HepG2 (cell line): Measurements from ENCODE around the gene RABL2A. TPM values are rescaled to one million over a fixed set of nuclear protein-coding genes. Genes with fewer than 3 reads are reported as not detected.

Source experiments
- AGO1 ChIP-seq: fragments of 200-400 bp; formaldehyde crosslinking; IDR thresholded peaks from 2 replicates; pipeline ENCODE4 v1.6.1; 2017; ENCODE audit warnings: mild to moderate bottlenecking, low read depth, low read length, moderate library complexity; ENCODE audit not compliant: poor library complexity, severe bottlenecking
- AKAP8 ChIP-seq: sonication (generic); formaldehyde crosslinking; IDR thresholded peaks from 2 replicates; pipeline ENCODE4 v1.5.1; 2020; ENCODE audit warnings: mild to moderate bottlenecking, missing genetic modification reagents
- ARHGAP35 ChIP-seq: sonication (generic); formaldehyde crosslinking; IDR thresholded peaks from 2 replicates; pipeline ENCODE4 v1.9.0; 2022; ENCODE audit warnings: mild to moderate bottlenecking, inconsistent platforms, moderate library complexity, missing genetic modification reagents, borderline replicate concordance
- GPN1 ChIP-seq: sonication (generic); formaldehyde crosslinking; IDR thresholded peaks from 2 replicates; pipeline ENCODE4 v1.5.1; 2020; ENCODE audit warnings: missing genetic modification reagents, borderline replicate concordance
- HNRNPLL ChIP-seq: fragments of 200-400 bp; formaldehyde crosslinking; IDR thresholded peaks from 2 replicates; pipeline ENCODE4 v1.6.1; 2017; ENCODE audit warnings: mild to moderate bottlenecking, low read depth, low read length; ENCODE audit not compliant: poor library complexity, severe bottlenecking
- ISL2 ChIP-seq: sonication (generic); formaldehyde crosslinking; IDR thresholded peaks from 2 replicates; pipeline ENCODE4 v1.5.0; 2020; ENCODE audit warnings: missing genetic modification reagents
- NKX3-1 ChIP-seq: sonication (generic); formaldehyde crosslinking; IDR thresholded peaks from 2 replicates; pipeline ENCODE4 v1.5.0; 2020; ENCODE audit warnings: missing genetic modification reagents
- SMAD3 ChIP-seq: sonication (generic); formaldehyde crosslinking; IDR thresholded peaks from 2 replicates; pipeline ENCODE4 v1.4.0; 2020; ENCODE audit warnings: missing genetic modification reagents
- TGIF2 ChIP-seq: IDR thresholded peaks from 2 replicates; pipeline ENCODE4 v1.6.1; 2016; ENCODE audit warnings: control low read depth, missing compliant biosample characterization
- THAP11 ChIP-seq: IDR thresholded peaks from 2 replicates; pipeline ENCODE4 v1.6.1; 2016; ENCODE audit warnings: missing biosample characterization, missing genetic modification reagents
- ZNF260 ChIP-seq: sonication (generic); formaldehyde crosslinking; IDR thresholded peaks from 2 replicates; pipeline ENCODE4 v1.4.0; 2020; ENCODE audit warnings: missing genetic modification reagents, low read depth, mild to moderate bottlenecking, borderline replicate concordance
- ZNF543 ChIP-seq: sonication (generic); formaldehyde crosslinking; IDR thresholded peaks from 2 replicates; pipeline ENCODE4 v1.4.0; 2020; ENCODE audit warnings: mild to moderate bottlenecking, missing genetic modification reagents
- ZNF776 ChIP-seq: sonication (generic); formaldehyde crosslinking; IDR thresholded peaks from 2 replicates; pipeline ENCODE4 v1.4.0; 2020; ENCODE audit warnings: mild to moderate bottlenecking, missing genetic modification reagents
- ZSCAN20 ChIP-seq: sonication (generic); formaldehyde crosslinking; IDR thresholded peaks from 2 replicates; pipeline ENCODE4 v1.4.0; 2020; ENCODE audit warnings: missing genetic modification reagents, mild to moderate bottlenecking, borderline replicate concordance
- polyA plus RNA-seq, 8 experiments: library from polyadenylated mRNA; depleted of rRNA in 3 of 8; stranded (reverse) in 7 of 8; unstranded in 1 of 8; fragments of >200 nt; fragmentation: Illumina TruSeq in 4 of 8; extraction: Trizol in 4 of 8; gene quantifications; 2 replicates each; pipeline versions ENCODE4 v1.2.1 to v1.2.3, GENCODE V29; 2011 to 2016; ENCODE audit warnings: low read depth in 4 of 8, missing spikeins in 1 of 8, mixed read lengths in 1 of 8; ENCODE audit not compliant: insufficient read depth in 1 of 8
- total RNA-seq, 5 experiments: library from RNA; depleted of rRNA; stranded (reverse); fragments of >200 nt; fragmentation: Illumina TruSeq; extraction: Trizol; gene quantifications; 2 replicates each; pipeline ENCODE4 v1.2.3, GENCODE V29; 2016; ENCODE audit warnings: low read depth in 1 of 5
- TF ChIP-seq, protein P1 (sequence below): sonication (generic); formaldehyde crosslinking; IDR thresholded peaks from one replicate; pipeline ENCODE4 v1.5.1; 2020; ENCODE audit warnings: mild to moderate bottlenecking, missing genetic modification reagents; ENCODE audit errors: not compliant biosample characterization
- TF ChIP-seq, protein P2 (sequence below): sonication (generic); formaldehyde crosslinking; IDR thresholded peaks from 2 replicates; pipeline ENCODE4 v1.5.1; 2020; ENCODE audit warnings: missing genetic modification reagents, mild to moderate bottlenecking, borderline replicate concordance
- TF ChIP-seq, protein P3 (sequence below): sonication (generic); formaldehyde crosslinking; IDR thresholded peaks from 2 replicates; pipeline ENCODE4 v1.4.0; 2020; ENCODE audit warnings: missing genetic modification reagents

RABL2A gene
- total and polyA plus RNA-seq, 2 of the 13 experiments (the other 11 are each of a cell fraction or from before 2014, with no cell fraction given) = 9.6 to 13.4 TPM

DNA sequence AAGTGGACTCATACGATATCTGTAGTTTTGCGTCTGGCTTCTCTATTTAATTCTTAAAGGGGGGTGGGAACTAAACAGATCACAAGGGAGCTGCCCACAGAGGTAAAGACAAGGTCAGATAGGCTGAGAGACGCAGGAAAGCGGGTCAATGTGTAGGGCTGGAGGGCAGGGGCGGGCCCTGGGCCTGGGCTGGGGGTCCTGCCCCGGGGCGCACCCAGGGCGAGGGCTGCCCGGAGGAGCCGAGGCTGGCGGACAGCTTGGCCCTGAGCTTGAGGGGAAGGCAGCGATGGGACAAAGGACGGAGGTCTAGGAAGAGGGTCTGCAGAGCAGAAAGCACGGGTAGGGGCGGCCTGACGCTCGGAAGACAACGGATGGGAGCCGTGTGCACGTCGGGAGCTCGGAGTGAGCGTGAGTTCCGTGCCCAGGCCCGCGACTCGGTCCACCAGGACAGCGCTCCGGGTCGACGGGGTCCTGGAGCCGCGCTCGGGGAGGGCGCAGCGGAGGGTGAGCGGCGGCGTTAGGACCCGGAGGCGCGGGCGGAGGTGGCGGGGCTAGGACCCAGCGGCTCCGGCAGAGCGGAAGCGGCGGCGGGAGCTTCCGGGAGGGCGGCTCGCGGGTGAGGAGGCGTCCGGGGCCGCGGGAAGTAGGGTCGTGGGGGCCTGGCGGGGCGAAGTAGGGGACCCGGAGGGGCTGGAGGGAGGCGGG, 43.4 kb upstream of the RABL2A start (continued):
- TF ChIP-seq, protein P1, sequence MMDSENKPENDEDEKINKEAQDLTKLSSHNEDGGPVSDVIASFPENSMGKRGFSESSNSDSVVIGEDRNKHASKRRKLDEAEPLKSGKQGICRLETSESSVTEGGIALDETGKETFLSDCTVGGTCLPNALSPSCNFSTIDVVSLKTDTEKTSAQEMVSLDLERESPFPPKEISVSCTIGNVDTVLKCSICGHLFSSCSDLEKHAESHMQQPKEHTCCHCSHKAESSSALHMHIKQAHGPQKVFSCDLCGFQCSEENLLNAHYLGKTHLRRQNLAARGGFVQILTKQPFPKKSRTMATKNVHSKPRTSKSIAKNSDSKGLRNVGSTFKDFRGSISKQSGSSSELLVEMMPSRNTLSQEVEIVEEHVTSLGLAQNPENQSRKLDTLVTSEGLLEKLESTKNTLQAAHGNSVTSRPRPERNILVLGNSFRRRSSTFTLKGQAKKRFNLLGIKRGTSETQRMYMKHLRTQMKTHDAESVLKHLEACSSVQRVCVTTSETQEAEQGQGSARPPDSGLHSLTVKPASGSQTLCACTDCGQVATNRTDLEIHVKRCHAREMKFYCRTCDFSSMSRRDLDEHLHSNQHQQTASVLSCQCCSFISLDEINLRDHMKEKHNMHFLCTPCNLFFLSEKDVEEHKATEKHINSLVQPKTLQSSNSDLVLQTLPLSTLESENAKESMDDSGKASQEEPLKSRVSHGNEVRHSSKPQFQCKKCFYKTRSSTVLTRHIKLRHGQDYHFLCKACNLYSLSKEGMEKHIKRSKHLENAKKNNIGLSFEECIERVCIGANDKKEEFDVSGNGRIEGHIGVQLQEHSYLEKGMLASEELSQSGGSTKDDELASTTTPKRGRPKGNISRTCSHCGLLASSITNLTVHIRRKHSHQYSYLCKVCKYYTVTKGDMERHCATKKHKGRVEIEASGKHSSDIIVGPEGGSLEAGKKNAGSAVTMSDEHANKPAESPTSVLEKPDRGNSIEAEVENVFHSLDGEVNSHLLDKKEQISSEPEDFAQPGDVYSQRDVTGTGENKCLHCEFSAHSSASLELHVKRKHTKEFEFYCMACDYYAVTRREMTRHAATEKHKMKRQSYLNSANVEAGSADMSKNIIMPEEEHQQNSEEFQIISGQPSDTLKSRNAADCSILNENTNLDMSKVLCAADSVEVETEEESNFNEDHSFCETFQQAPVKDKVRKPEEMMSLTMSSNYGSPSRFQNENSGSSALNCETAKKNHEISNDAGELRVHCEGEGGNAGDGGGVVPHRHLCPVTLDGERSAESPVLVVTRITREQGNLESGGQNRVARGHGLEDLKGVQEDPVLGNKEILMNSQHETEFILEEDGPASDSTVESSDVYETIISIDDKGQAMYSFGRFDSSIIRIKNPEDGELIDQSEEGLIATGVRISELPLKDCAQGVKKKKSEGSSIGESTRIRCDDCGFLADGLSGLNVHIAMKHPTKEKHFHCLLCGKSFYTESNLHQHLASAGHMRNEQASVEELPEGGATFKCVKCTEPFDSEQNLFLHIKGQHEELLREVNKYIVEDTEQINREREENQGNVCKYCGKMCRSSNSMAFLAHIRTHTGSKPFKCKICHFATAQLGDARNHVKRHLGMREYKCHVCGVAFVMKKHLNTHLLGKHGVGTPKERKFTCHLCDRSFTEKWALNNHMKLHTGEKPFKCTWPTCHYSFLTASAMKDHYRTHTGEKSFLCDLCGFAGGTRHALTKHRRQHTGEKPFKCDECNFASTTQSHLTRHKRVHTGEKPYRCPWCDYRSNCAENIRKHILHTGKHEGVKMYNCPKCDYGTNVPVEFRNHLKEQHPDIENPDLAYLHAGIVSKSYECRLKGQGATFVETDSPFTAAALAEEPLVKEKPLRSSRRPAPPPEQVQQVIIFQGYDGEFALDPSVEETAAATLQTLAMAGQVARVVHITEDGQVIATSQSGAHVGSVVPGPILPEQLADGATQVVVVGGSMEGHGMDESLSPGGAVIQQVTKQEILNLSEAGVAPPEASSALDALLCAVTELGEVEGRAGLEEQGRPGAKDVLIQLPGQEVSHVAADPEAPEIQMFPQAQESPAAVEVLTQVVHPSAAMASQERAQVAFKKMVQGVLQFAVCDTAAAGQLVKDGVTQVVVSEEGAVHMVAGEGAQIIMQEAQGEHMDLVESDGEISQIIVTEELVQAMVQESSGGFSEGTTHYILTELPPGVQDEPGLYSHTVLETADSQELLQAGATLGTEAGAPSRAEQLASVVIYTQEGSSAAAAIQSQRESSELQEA (CRISPR knock-in tag) = peak; percentile 90
- TF ChIP-seq, protein P2, sequence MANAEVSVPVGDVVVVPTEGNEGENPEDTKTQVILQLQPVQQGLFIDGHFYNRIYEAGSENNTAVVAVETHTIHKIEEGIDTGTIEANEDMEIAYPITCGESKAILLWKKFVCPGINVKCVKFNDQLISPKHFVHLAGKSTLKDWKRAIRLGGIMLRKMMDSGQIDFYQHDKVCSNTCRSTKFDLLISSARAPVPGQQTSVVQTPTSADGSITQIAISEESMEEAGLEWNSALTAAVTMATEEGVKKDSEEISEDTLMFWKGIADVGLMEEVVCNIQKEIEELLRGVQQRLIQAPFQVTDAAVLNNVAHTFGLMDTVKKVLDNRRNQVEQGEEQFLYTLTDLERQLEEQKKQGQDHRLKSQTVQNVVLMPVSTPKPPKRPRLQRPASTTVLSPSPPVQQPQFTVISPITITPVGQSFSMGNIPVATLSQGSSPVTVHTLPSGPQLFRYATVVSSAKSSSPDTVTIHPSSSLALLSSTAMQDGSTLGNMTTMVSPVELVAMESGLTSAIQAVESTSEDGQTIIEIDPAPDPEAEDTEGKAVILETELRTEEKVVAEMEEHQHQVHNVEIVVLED (CRISPR knock-in tag) = peak; percentile 73; the same call in 1 of the 2 replicates
- peak; percentile 96 for TF ChIP-seq GPN1
- TF ChIP-seq ZNF776 (CRISPR knock-in tag) = peak; percentile 94; the same call in 1 of the 2 replicates
- TF ChIP-seq NKX3-1 (CRISPR knock-in tag) = peak; percentile 40
- TF ChIP-seq THAP11 (CRISPR knock-in tag) = peak; percentile 90
- peak; percentile 91 for TF ChIP-seq TGIF2 (CRISPR knock-in tag)
- 0 out of 2 replicates have a peak, but pooled peaks have one; percentile 50 for TF ChIP-seq ZNF260 (CRISPR knock-in tag)
- TF ChIP-seq AGO1 = peak; percentile 67
- TF ChIP-seq HNRNPLL = peak; percentile 75
- TF ChIP-seq, protein P3, sequence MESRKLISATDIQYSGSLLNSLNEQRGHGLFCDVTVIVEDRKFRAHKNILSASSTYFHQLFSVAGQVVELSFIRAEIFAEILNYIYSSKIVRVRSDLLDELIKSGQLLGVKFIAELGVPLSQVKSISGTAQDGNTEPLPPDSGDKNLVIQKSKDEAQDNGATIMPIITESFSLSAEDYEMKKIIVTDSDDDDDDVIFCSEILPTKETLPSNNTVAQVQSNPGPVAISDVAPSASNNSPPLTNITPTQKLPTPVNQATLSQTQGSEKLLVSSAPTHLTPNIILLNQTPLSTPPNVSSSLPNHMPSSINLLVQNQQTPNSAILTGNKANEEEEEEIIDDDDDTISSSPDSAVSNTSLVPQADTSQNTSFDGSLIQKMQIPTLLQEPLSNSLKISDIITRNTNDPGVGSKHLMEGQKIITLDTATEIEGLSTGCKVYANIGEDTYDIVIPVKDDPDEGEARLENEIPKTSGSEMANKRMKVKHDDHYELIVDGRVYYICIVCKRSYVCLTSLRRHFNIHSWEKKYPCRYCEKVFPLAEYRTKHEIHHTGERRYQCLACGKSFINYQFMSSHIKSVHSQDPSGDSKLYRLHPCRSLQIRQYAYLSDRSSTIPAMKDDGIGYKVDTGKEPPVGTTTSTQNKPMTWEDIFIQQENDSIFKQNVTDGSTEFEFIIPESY (CRISPR knock-in tag) = peak; percentile 73; the same call in 1 of the 2 replicates
- peak; percentile 92; the same call in 1 of the 2 replicates for TF ChIP-seq AKAP8 (CRISPR knock-in tag)
- TF ChIP-seq ISL2 (CRISPR knock-in tag) = peak; percentile 89
- TF ChIP-seq ARHGAP35 (CRISPR knock-in tag) = peak; percentile 98
- TF ChIP-seq ZSCAN20 (CRISPR knock-in tag) = peak; percentile 97
- TF ChIP-seq SMAD3 (CRISPR knock-in tag) = peak; percentile 67; the same call in 1 of the 2 replicates
- TF ChIP-seq ZNF543 (CRISPR knock-in tag) = peak; percentile 94; the same call in 1 of the 2 replicates
